ENCODE measurements around the gene GPR52.
A peak's percentile ranks its signal among the peaks of the same experiment; 100 is the strongest.

The GPR52 gene

GRCh38 chr1:174447866-174448530 is at the start of gene GPR52:
GPR52 (plus strand) TSS chr1:174447964; CDS start chr1:174448112, 148 bp downstream.
- no peak for TF ChIP-seq CTCF (IDR thresholded peaks at IDR 0.05; ENCODE audit: insufficient read depth, missing control alignments)
- DNase-seq (ENCODE audit: insufficient read length, low spot score) (no peak), FAIRE-seq (no peak)

GRCh38 chr1:174398246-174398645 is 49.5 kb upstream of the GPR52 start:
- DNase-seq (ENCODE audit: insufficient read length, low spot score) (no peak), FAIRE-seq (no peak)
- no peak for TF ChIP-seq CTCF (IDR thresholded peaks at IDR 0.05; ENCODE audit: insufficient read depth, missing control alignments)

GRCh38 chr1:174399211-174399610 is 48.6 kb upstream of the GPR52 start:
- FAIRE-seq (no peak), DNase-seq (ENCODE audit: insufficient read length, low spot score) (no peak)
- no peak for TF ChIP-seq CTCF (IDR thresholded peaks at IDR 0.05; ENCODE audit: insufficient read depth, missing control alignments)

- FAIRE-seq (no peak), DNase-seq (ENCODE audit: insufficient read length, low spot score) (no peak)
- TF ChIP-seq CTCF (IDR thresholded peaks at IDR 0.05; ENCODE audit: insufficient read depth, missing control alignments): no peak
Observed at GRCh38 chr1:174401075-174401474, 46.7 kb upstream of the GPR52 start.

- no peak for TF ChIP-seq CTCF (IDR thresholded peaks at IDR 0.05; ENCODE audit: insufficient read depth, missing control alignments)
- DNase-seq (ENCODE audit: insufficient read length, low spot score) (no peak), FAIRE-seq (peak; percentile 51)
Observed at GRCh38 chr1:174405219-174405618, 42.5 kb upstream of the GPR52 start.

- no peak for TF ChIP-seq CTCF (IDR thresholded peaks at IDR 0.05; ENCODE audit: insufficient read depth, missing control alignments)
- FAIRE-seq (peak; percentile 6), DNase-seq (ENCODE audit: insufficient read length, low spot score) (no peak)
Observed at GRCh38 chr1:174406421-174406820, 41.3 kb upstream of the GPR52 start.

GRCh38 chr1:174407665-174408064 is 40.1 kb upstream of the GPR52 start:
- peak; percentile 76 for FAIRE-seq
- no peak for TF ChIP-seq CTCF (IDR thresholded peaks at IDR 0.05; ENCODE audit: insufficient read depth, missing control alignments)
- no peak for DNase-seq (ENCODE audit: insufficient read length, low spot score)
